Keratinocyte (primary cell): ENCODE results near the gene NHLRC1. TPM values are rescaled to one million over a fixed set of nuclear protein-coding genes. Genes with fewer than 3 reads are reported as not detected.

ENCODE experiments used
- DNase-seq: peaks from one replicate; pipeline ENCODE4 v3.0.0-alpha.2; 2011; ENCODE audit warnings: low read depth, missing footprints, low spot score
- FAIRE-seq: peaks from 2 replicates; lab custom pipeline; 2011; peaks lifted over from hg19 to GRCh38; lab: Jason Lieb, UNC
- H2AFZ ChIP-seq: 2 replicates; pipeline ENCODE4 v1.6.0; 2012; ENCODE audit warnings: low read length, control low read depth, inconsistent platforms; ENCODE audit not compliant: control insufficient read depth
- H3K27ac ChIP-seq: 2 replicates; pipeline ENCODE4 v1.5.1; 2011; ENCODE audit warnings: low read length; ENCODE audit not compliant: control insufficient read depth, insufficient read depth
- H3K27me3 ChIP-seq: 3 replicates; pipeline ENCODE4 v1.6.0; 2011; ENCODE audit warnings: low read length; ENCODE audit not compliant: control insufficient read depth, insufficient read depth; ENCODE audit errors: extremely low read depth
- H3K36me3 ChIP-seq, 2 experiments: 2 replicates in 1 of 2; 3 replicates in 1 of 2; pipeline ENCODE4 v1.5.1; 2011; ENCODE audit warnings: low read length in 2 of 2, mild to moderate bottlenecking in 1 of 2; ENCODE audit not compliant: control insufficient read depth in 2 of 2, insufficient read depth in 2 of 2; ENCODE audit errors: extremely low read depth in 1 of 2
- H3K4me1 ChIP-seq: 3 replicates; pipeline ENCODE4 v1.5.1; 2011; ENCODE audit warnings: low read length; ENCODE audit not compliant: control insufficient read depth, insufficient read depth; ENCODE audit errors: extremely low read depth
- H3K4me2 ChIP-seq: 3 replicates; pipeline ENCODE4 v1.6.0; 2011; ENCODE audit warnings: low read depth, low read length; ENCODE audit not compliant: control insufficient read depth, insufficient read depth; ENCODE audit errors: extremely low read depth
- H3K4me3 ChIP-seq, 3 experiments: fragments of 200-600 bp in 1 of 3; sonication (generic) in 1 of 3; 2 replicates in 2 of 3; 3 replicates in 1 of 3; pipeline ENCODE4 v1.5.1; 2011 to 2016; ENCODE audit warnings: low read length in 3 of 3, mild to moderate bottlenecking in 3 of 3, control low read depth in 2 of 3, inconsistent platforms in 1 of 3, low read depth in 1 of 3, mixed read lengths in 1 of 3, mixed run types in 1 of 3, moderate library complexity in 1 of 3; ENCODE audit not compliant: control insufficient read depth in 2 of 3, insufficient read depth in 2 of 3; ENCODE audit errors: extremely low read depth in 1 of 3
- H3K79me2 ChIP-seq: 2 replicates; pipeline ENCODE4 v1.6.0; 2012; ENCODE audit warnings: low read length; ENCODE audit not compliant: control insufficient read depth, insufficient read depth
- H3K9ac ChIP-seq: 3 replicates; pipeline ENCODE4 v1.6.0; 2011; ENCODE audit warnings: low read length; ENCODE audit not compliant: control insufficient read depth, insufficient read depth; ENCODE audit errors: extremely low read depth
- H3K9me1 ChIP-seq: 3 replicates; pipeline ENCODE4 v1.6.0; 2011; ENCODE audit warnings: low read length; ENCODE audit not compliant: control insufficient read depth, insufficient read depth; ENCODE audit errors: extremely low read depth
- H3K9me3 ChIP-seq: 2 replicates; pipeline ENCODE4 v1.5.1; 2012; ENCODE audit warnings: low read depth, low read length; ENCODE audit not compliant: control insufficient read depth
- H4K20me1 ChIP-seq: 3 replicates; pipeline ENCODE4 v1.6.0; 2011; ENCODE audit warnings: low read length; ENCODE audit not compliant: control insufficient read depth, insufficient read depth; ENCODE audit errors: extremely low read depth
- CTCF ChIP-seq, 3 experiments: IDR thresholded peaks in 1 of 3; conservative IDR thresholded peaks in 1 of 3; optimal IDR thresholded peaks in 1 of 3; 2 replicates in 2 of 3; 3 replicates in 1 of 3; pipeline versions ENCODE3 to v1.5.1; 2011; ENCODE audit warnings: low read length in 3 of 3, mild to moderate bottlenecking in 3 of 3, moderate library complexity in 2 of 3, control low read depth in 1 of 3, inconsistent platforms in 1 of 3; ENCODE audit not compliant: insufficient read depth in 2 of 3; ENCODE audit errors: extremely low read depth in 1 of 3
- EZH2 ChIP-seq: IDR thresholded peaks from one replicate; pipeline ENCODE4 v1.6.1; 2012; ENCODE audit warnings: inconsistent platforms, mild to moderate bottlenecking, low read length, moderate library complexity
- dilution Hi-C: fragments of 300-500 bp; cut with MboI; formaldehyde crosslinking; loops from one replicate; pipeline ENCODE4 v1.7.0; 2020; ENCODE audit warnings: low sequenced_read_pairs; ENCODE audit not compliant: extremely low pct_ligation_motif_present
- polyA plus RNA-seq, 5 experiments: library from polyadenylated mRNA; depleted of rRNA in 3 of 5; stranded (reverse) in 3 of 5; stranded (forward) in 1 of 5; unstranded in 1 of 5; fragments of >200 nt; gene quantifications; 1 replicate in 1 of 5; 2 replicates in 3 of 5; 3 replicates in 1 of 5; pipeline versions ENCODE4 v1.2.1 to v1.2.3, GENCODE V29; 2011 to 2012; ENCODE audit warnings: missing spikeins in 2 of 5, low read depth in 1 of 5, low replicate concordance in 1 of 5

Gene NHLRC1
- polyA plus RNA-seq, 1 donor (not counting 4 experiments of a cell fraction or from before 2014, with no cell fraction given), result 1.2 TPM

- dilution Hi-C loops, result no loop called here
- H3K9me1 ChIP-seq, result no peaks in the 10 kb centered on the region
- no peaks in the 10 kb centered on the region for H3K27me3 ChIP-seq
- H3K9me3 ChIP-seq, result peaks cover 3% of the 10 kb centered on the region
- H2AFZ ChIP-seq, result no peak overlapping the region
- no peak overlapping the region for H3K4me3 ChIP-seq
- FAIRE-seq (no peak), DNase-seq (no peak)
- no peaks in the 10 kb centered on the region for H3K79me2 ChIP-seq
- H4K20me1 ChIP-seq, result no peaks in the 10 kb centered on the region
- H3K4me1 ChIP-seq, result peaks cover 11% of the 10 kb centered on the region
- H3K36me3 ChIP-seq, result peaks cover 0 to 6% of the 10 kb centered on the region in 2 experiments
- no peak overlapping the region for H3K4me2 ChIP-seq
- H3K27ac ChIP-seq, result no peak overlapping the region
- H3K9ac ChIP-seq, result no peak overlapping the region
- no peak for TF ChIP-seq CTCF (optimal IDR thresholded peaks at IDR 0.05 in 1 of 3, IDR thresholded peaks at IDR 0.05 in 1 of 3, conservative IDR thresholded peaks at IDR 0.05 in 1 of 3; ENCODE audit: extremely low read depth in 1 of 3, insufficient read depth in 2 of 3, low read length in 3 of 3)
Measured at GRCh38 chr6:18126121-18126520, 3.6 kb upstream of the NHLRC1 start.

- no peak overlapping the region for H3K9ac ChIP-seq
Measured at GRCh38 chr6:18121580-18122127, 823 bp downstream of the NHLRC1 start.

More at GRCh38 chr6:18121580-18122127, 823 bp downstream of the NHLRC1 start:
- Histone ChIP-seq H3K27ac (no peak overlapping the region), H3K36me3 (no peaks in the 10 kb centered on the region), H3K9me1 (no peaks in the 10 kb centered on the region), H4K20me1 (no peaks in the 10 kb centered on the region), H2AFZ (no peak overlapping the region), H3K4me1 (peaks cover 26% of the 10 kb centered on the region), H3K4me3 (no peak overlapping the region), H3K9me3 (peaks cover 3% of the 10 kb centered on the region), H3K79me2 (no peaks in the 10 kb centered on the region), H3K4me2 (peak overlapping the region; percentile 79), H3K27me3 (no peaks in the 10 kb centered on the region)
- dilution Hi-C loops, result no loop called here
- FAIRE-seq (no peak), DNase-seq (no peak)
- TF ChIP-seq EZH2 (no peak), CTCF (optimal IDR thresholded peaks at IDR 0.05 in 1 of 3, IDR thresholded peaks at IDR 0.05 in 1 of 3, conservative IDR thresholded peaks at IDR 0.05 in 1 of 3; ENCODE audit: extremely low read depth in 1 of 3, insufficient read depth in 2 of 3, low read length in 3 of 3) (no peak)
